T follicular helper cell (primary cell): Measurements from ENCODE around the gene HSPB9.
A peak's percentile ranks its signal among the peaks of the same experiment; 100 is the strongest.
"Not testable (repeated sequence)": the region's sequence is repeated elsewhere in the genome, so short reads cannot be mapped to it uniquely, and the experiment has no call there.

Experiments
- DNase-seq: peaks from one replicate; pipeline ENCODE4 v3.0.0-alpha.2; 2020; ENCODE audit warnings: low read depth

HSPB9 gene

DNA sequence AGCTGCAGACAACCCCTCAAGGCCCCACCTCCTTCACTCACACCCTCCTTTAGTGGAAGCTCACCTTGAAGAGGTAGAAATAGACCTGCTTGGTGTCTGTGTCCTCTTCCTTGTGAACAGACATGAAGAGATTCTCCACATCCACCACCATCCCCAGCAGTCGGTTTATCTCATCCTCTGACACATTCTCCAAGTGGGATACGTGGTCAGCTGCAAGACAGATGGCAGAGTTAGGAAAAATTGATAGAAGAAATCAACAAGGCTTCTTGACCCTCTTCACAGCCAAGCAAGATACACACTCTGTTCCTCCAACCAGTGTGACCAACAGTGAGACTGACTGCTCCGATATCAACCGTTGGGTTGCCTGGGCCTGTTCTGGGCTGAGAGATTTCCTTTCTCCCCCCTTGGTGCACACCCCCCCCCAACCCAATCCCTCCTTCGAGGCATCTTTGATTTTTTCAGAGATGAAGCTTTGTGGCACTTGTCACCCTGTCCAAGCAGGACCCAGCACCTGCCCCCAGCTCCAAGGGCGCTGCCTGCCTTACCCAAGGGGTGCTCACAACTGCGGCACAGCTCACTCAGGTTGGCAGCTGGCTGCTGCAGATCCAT is 2.3 kb upstream of the HSPB9 start:
- no peak for DNase-seq

- peak; percentile 62 for DNase-seq
These were observed 1.5 kb upstream of the HSPB9 start, which contains the start of gene KAT2A for GRCh38 chr17:42120770-42121769. Gene KAT2A, minus strand, starts transcription at chr17:42121367. Its CDS starts 63 bp downstream, at chr17:42121304.

- DNase-seq: no peak
These were observed 1.7 kb downstream of the HSPB9 start for GRCh38 chr17:42124256-42124655.

- DNase-seq: no peak
These were observed 3.0 kb downstream of the HSPB9 start for GRCh38 chr17:42125565-42125964.

DNA sequence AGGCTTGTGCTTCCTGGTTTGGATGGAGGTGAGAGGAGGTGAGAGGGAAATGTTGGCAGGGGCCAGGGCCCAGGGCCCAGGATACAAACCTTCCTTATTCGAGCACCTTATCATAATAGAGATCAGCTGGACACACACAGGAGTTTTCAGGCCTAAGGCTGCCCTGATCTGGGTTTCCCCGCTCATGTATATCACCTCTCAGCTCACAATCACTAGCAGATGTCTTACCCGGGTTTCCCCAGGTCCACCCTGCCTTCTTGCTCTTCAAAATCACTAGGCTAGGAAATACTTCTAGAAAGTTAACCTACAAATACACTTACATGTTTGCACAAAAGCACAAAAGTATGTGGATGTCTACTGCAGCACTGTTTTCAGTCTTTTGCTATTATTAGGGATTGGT is 4.2 kb downstream of the HSPB9 start:
- DNase-seq: no peak

DNA sequence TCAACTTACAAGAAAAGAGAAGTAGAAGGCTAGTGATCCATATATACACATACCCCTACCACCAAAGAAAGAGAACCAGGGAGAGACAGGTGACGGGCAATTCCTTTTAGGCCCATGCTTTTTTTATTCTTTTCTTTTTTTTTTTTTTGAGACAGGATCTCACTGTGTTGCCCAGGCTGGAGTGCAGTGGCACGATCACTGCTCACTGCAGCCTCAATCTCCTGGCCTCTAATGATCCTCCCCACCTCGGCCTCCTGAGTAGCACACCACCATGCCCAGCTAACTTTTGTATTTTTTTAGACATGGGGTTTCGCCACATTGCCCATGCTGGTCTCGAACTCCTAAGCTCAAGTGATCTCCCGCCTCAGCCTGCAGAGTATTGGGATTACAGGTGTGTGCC is 4.8 kb downstream of the HSPB9 start:
- no peak for DNase-seq

DNA sequence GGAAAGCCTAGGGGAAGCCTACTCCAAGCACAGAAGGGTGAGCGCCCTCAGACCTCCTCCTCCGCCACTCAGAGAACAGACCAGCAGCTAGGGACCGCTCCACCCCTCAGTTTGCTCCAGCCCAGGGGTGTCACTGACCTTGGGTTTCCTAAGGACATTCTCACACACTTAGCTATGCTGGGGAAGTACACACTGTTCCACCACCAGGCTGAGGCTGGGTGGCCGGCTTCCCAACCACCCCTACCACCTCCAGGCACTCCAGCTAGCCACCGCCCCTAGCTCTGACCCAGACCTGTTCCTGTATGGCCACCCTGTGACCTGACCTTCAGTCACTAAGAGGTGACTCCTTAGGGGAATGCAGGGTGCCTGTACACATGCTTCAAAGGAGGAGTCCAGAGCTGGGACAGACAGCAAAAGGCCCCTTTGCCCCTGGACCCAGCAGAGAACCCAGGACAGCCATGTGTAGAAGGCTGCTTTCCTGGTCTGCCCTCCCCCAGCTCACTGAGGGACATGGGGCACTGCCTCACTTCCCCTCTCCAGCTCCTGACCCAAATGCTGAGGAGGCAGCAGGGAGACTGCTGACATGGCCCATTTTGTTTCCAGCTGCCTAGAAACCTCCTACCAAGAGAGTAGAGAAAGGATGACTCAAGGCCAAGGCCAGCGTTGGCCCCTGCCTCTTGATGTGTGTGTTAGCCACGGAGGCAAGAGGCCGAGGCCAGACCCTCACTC is 6.7 kb downstream of the HSPB9 start:
- DNase-seq: no peak

DNA sequence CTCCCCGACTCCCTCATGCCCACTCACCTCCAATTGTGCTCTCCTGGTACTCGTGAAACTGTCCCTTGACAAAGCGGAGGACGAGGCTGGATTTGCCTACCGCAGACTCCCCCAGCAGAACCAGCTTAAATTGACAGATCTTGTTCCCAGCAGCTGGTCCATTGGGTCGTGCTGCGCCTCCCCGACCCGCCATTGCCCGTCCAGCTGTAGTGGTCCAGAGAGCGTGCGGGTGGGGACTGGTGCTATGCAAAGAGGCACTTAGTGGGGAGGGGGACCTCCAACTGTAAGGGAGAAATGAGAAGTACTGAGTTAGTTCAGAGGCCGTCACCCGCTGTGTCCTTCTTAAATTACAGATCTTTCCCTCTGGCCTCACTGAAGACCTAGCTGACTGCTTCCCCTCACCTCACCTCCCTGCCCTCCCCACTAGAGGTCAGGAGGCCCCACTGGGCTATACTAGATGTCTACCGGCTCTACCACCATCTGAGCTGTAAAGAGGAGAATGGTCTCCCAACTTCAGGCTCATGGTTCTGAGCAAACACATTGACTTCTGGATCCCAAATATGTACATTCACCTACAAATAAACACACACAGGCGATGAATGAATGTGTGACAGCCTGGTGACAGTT is 7.8 kb downstream of the HSPB9 start:
- DNase-seq: no peak

- DNase-seq: no peak
These were observed 8.6 kb downstream of the HSPB9 start for GRCh38 chr17:42131232-42131631.

- no peak for DNase-seq
These were observed 9.4 kb downstream of the HSPB9 start for GRCh38 chr17:42131981-42132432.

DNA sequence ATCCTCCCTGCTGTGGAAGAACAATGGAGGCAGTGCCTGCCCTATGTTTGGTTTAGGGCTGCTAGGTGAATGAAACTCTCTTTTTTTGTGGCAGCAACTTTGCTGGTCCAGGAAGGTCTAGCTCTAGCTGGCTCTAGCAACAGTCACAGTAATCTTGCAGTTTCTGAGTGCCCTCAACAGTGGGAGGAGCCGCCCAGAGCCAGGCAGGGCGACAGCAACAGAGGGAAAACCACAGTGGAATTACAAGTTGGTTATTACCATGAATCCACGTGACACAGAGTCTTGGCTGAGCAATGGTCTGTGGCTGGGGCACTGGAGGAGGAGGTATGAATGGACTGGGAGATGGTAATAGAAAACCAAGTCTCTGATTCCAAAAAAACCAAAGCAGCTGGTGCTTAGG is 10.3 kb downstream of the HSPB9 start:
- DNase-seq: no peak

- no peak for DNase-seq
These were observed 10.9 kb downstream of the HSPB9 start for GRCh38 chr17:42133461-42134041.

- no peak for DNase-seq
These were observed 12.5 kb downstream of the HSPB9 start for GRCh38 chr17:42135151-42135550.

DNA sequence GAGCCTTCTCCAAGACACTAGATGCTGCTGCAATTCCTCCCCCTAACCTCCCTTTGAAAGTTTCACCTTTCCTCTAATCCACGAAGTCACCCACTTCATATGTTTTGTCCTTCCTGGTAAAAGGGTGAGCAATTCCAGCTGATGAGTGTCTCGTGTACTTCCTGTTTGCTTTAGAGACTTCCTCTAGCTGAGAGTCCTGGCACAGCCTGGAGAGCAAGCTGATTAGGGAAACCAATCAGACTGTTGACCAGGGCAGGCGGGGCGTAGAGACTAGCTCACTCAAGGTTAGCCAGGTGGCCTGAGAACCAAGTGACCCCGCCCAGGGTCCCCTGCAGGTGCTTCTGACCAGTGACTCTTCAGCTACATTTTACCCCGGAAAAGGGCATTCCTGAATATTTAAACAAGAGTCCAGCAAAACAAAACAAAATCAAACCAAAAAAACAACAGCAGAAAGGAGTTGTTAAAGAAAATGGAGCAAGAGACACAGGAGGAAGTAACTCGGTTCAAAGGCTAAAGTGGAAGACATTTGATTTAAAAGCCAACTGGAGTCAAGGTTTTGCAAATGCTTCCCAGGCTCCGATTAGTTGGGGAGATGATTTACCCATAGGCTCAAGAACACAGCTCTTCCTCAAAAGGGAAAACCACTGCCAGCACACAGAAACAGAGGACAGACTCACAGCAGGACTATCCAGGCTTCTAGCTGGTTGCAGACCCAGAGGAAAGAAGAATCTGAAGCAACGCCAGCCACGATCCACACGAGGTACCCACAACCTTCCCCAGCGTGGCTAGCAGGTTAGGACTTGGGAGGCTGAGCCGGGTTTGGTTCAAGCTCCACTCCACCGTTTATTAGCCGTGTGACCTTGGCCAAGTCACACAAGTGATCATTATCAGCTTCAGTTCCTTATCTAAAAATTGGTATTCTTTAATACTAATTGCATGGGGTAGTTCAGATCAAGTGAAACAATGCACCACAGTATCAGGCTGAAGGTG is 13.4 kb downstream of the HSPB9 start:
- DNase-seq: no peak

DNA sequence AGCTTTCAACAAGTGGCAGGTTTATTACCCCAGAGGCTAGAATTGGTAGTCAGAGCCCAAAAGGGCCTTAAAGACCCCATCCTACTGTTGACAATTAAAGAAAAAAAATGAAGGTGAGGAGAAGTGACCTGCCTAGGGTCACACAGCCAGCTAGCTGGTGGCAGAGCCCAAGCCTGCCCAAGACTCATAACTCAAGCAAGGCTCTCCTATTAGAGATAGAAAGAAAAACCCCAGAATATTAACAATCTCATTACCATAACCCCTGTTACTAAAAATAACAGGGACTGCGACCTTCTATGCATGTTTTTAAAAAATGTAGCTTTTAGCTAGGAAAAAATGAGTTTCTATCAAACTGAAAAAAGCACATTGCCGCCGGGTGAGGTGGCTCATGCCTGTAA is 14.0 kb downstream of the HSPB9 start:
- DNase-seq: no peak

GRCh38 chr17:42138749-42139492 is 16.3 kb downstream of the HSPB9 start:
- DNase-seq: no peak

GRCh38 chr17:42140690-42141089 is 18.1 kb downstream of the HSPB9 start:
- DNase-seq: not testable (repeated sequence)

- no peak for DNase-seq
These were observed 18.8 kb downstream of the HSPB9 start for GRCh38 chr17:42141382-42141781.

DNA sequence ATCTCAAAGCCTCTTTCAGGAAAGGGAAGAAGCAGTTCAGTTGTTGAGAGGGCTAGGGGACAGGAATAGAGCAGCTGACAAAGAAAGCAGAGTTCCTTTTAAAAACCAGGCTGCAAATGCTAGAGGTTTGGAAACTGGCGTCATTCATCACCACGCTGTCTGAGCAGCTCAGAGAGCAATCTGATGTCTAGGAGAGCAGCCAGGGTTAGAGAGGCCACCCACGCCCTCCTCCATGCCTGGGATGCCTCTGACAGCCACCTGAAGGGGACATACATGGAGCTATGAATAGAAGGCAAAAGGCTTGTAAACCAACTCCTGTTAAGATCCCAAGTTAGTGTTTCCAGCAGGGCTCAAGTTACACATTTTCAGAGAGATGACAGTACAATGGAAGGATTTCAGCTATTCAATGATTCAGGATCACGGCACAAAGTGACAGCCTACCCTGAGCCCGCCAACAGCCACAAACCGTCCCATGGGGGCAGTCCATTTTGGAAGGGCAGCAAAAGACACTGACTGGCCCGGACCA is 19.8 kb downstream of the HSPB9 start:
- DNase-seq: no peak
